WTC11 (cell line): ENCODE data around the gene HIF3A. TPM values are rescaled to one million over a fixed set of nuclear protein-coding genes. Genes with fewer than 3 reads are reported as not detected.

ENCODE experiments used
- ATF1 ChIP-seq: sonication (generic); formaldehyde crosslinking; IDR thresholded peaks from 2 replicates; pipeline ENCODE4 v1.8.1; 2023; ENCODE audit warnings: mild to moderate bottlenecking, moderate library complexity, missing genetic modification reagents
- ATF2 ChIP-seq: sonication (generic); formaldehyde crosslinking; IDR thresholded peaks from 2 replicates; pipeline ENCODE4 v1.8.1; 2022; ENCODE audit warnings: low read depth, missing genetic modification reagents, borderline replicate concordance
- CDX4 ChIP-seq: fragments of 250-450 bp; sonication (Bioruptor Pico); IDR thresholded peaks from 2 replicates; pipeline ENCODE4 v1.9.0; 2021; ENCODE audit warnings: moderate library complexity, mild to moderate bottlenecking, inconsistent platforms, borderline replicate concordance
- CREB1 ChIP-seq: sonication (generic); formaldehyde crosslinking; IDR thresholded peaks from 2 replicates; pipeline ENCODE4 v1.8.0; 2023; ENCODE audit warnings: mild to moderate bottlenecking, missing genetic modification reagents
- ESRRA ChIP-seq: sonication (generic); formaldehyde crosslinking; IDR thresholded peaks from 2 replicates; pipeline ENCODE4 v1.8.1; 2022; ENCODE audit warnings: mild to moderate bottlenecking, missing genetic modification reagents, borderline replicate concordance
- FOXJ3 ChIP-seq: sonication (generic); formaldehyde crosslinking; IDR thresholded peaks from 2 replicates; pipeline ENCODE4 v1.9.0; 2021; ENCODE audit warnings: missing genetic modification reagents, mild to moderate bottlenecking, borderline replicate concordance
- FOXP1 ChIP-seq: sonication (generic); formaldehyde crosslinking; IDR thresholded peaks from 2 replicates; pipeline ENCODE4 v1.8.0; 2022; ENCODE audit warnings: missing genetic modification reagents, mild to moderate bottlenecking, moderate library complexity, borderline replicate concordance
- GABPB1 ChIP-seq: sonication (generic); formaldehyde crosslinking; IDR thresholded peaks from 2 replicates; pipeline ENCODE4 v1.8.1; 2023; ENCODE audit warnings: mild to moderate bottlenecking, missing genetic modification reagents
- GRHL2 ChIP-seq: fragments of 250-450 bp; sonication (Bioruptor Pico); IDR thresholded peaks from 2 replicates; pipeline ENCODE4 v1.8.0; 2022; ENCODE audit warnings: mild to moderate bottlenecking, moderate library complexity; ENCODE audit not compliant: insufficient replicate concordance, severe bottlenecking
- IRF2 ChIP-seq: sonication (generic); formaldehyde crosslinking; IDR thresholded peaks from 2 replicates; pipeline ENCODE4 v1.8.0; 2022; ENCODE audit warnings: low read depth, missing genetic modification reagents, borderline replicate concordance
- MAX ChIP-seq: sonication (generic); formaldehyde crosslinking; IDR thresholded peaks from 2 replicates; pipeline ENCODE4 v1.8.0; 2022; ENCODE audit warnings: mild to moderate bottlenecking, missing genetic modification reagents
- NR2C2 ChIP-seq: sonication (generic); formaldehyde crosslinking; IDR thresholded peaks from 2 replicates; pipeline ENCODE4 v1.8.0; 2022; ENCODE audit warnings: mild to moderate bottlenecking, missing genetic modification reagents
- PREB ChIP-seq: sonication (generic); formaldehyde crosslinking; IDR thresholded peaks from 2 replicates; pipeline ENCODE4 v1.8.1; 2022; ENCODE audit warnings: mild to moderate bottlenecking, missing genetic modification reagents, moderate library complexity, borderline replicate concordance
- SMAD3 ChIP-seq: sonication (generic); formaldehyde crosslinking; IDR thresholded peaks from 2 replicates; pipeline ENCODE4 v1.8.0; 2022; ENCODE audit warnings: missing genetic modification reagents, mild to moderate bottlenecking, borderline replicate concordance
- SMAD4 ChIP-seq: sonication (generic); formaldehyde crosslinking; IDR thresholded peaks from 2 replicates; pipeline ENCODE4 v1.8.0; 2022; ENCODE audit warnings: mild to moderate bottlenecking, missing genetic modification reagents
- SOX15 ChIP-seq: fragments of 250-450 bp; sonication (Bioruptor Pico); IDR thresholded peaks from 2 replicates; pipeline ENCODE4 v1.9.0; 2021; ENCODE audit warnings: mild to moderate bottlenecking
- TCF7 ChIP-seq: sonication (generic); formaldehyde crosslinking; IDR thresholded peaks from 2 replicates; pipeline ENCODE4 v1.8.0; 2022; ENCODE audit warnings: mild to moderate bottlenecking, low read depth, missing genetic modification reagents, moderate library complexity
- ZBTB21 ChIP-seq: sonication (generic); formaldehyde crosslinking; IDR thresholded peaks from 2 replicates; pipeline ENCODE4 v1.8.1; 2023; ENCODE audit warnings: mild to moderate bottlenecking, missing genetic modification reagents, borderline replicate concordance
- ZNF138 ChIP-seq: sonication (generic); formaldehyde crosslinking; conservative IDR thresholded peaks from 2 replicates; pipeline ENCODE4 v1.8.1; 2022; ENCODE audit warnings: mild to moderate bottlenecking, moderate library complexity, missing genetic modification reagents
- ZNF232 ChIP-seq: sonication (generic); formaldehyde crosslinking; IDR thresholded peaks from 2 replicates; pipeline ENCODE4 v1.8.0; 2022; ENCODE audit warnings: mild to moderate bottlenecking, missing genetic modification reagents
- total RNA-seq: library from RNA; stranded (reverse); gene quantifications from 3 replicates; pipeline ENCODE4 v1.2.3, GENCODE V29; 2021
- TF ChIP-seq, protein P1 (sequence below): sonication (generic); formaldehyde crosslinking; IDR thresholded peaks from 2 replicates; pipeline ENCODE4 v1.8.0; 2022; ENCODE audit warnings: mild to moderate bottlenecking, missing genetic modification reagents
- TF ChIP-seq, protein P2 (sequence below): fragments of 200-600 bp; IDR thresholded peaks from 2 replicates; pipeline ENCODE4 v1.8.0; 2022; ENCODE audit warnings: antibody characterized with exemption
- TF ChIP-seq, protein P3 (sequence below): sonication (generic); formaldehyde crosslinking; IDR thresholded peaks from 2 replicates; pipeline ENCODE4 v1.8.1; 2023; ENCODE audit warnings: mild to moderate bottlenecking, missing genetic modification reagents, moderate library complexity
- TF ChIP-seq, protein P4 (sequence below): sonication (generic); formaldehyde crosslinking; IDR thresholded peaks from 2 replicates; pipeline ENCODE4 v1.8.0; 2023; ENCODE audit warnings: missing genetic modification reagents, mild to moderate bottlenecking, borderline replicate concordance

The HIF3A gene
- total RNA-seq, 1 experiment from 2014 or later, result 31.8 TPM

DNA sequence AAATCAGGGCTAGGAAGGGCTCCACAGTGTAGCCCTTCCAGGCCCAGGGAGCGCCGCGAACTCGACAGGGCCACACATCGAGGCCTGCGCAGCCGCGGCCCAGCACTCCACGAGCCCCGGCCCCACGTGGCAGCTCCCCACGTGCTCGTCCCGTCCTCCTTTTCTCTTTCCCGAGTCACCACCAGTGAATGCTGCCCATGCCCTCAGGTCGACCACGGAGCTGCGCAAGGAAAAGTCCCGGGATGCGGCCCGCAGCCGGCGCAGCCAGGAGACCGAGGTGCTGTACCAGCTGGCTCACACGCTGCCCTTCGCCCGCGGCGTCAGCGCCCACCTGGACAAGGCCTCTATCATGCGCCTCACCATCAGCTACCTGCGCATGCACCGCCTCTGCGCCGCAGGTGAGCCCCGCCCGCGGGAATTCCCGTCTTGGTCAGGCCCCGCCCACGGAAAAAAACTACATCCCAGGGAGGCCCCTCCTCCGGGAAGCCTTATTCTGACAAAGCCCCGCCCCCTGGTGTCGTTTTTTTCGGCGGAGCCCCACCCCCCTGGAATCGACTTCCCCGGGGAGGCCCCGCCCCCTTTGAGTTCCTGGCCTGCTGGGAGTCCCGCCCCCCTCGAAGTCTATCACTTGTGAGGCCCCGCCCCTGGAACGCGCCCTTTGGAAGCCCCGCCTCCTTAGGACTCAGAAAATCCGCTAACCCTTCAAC is 7.0 kb downstream of the HIF3A start (continued):
- TF ChIP-seq GABPB1 (CRISPR knock-in tag) (no peak), SMAD3 (CRISPR knock-in tag) (peak; percentile 63; the same call in 1 of the 2 replicates), ZNF138 (CRISPR knock-in tag) (peak; percentile 87; the same call in 1 of the 2 replicates), CDX4 (CRISPR knock-in tag) (no peak), CREB1 (CRISPR knock-in tag) (peak; percentile 77; the same call in 1 of the 2 replicates), PREB (CRISPR knock-in tag) (no peak), ATF2 (CRISPR knock-in tag) (no peak), FOXP1 (CRISPR knock-in tag) (peak; percentile 96), TCF7 (no peak), MAX (CRISPR knock-in tag) (peak; percentile 99), ZBTB21 (CRISPR knock-in tag) (no peak; the same call in 1 of the 2 replicates), ESRRA (CRISPR knock-in tag) (0 out of 2 replicates have a peak, but pooled peaks have one; percentile 71), SMAD4 (CRISPR knock-in tag) (peak; percentile 91), ZNF232 (CRISPR knock-in tag) (peak; percentile 89), SOX15 (CRISPR knock-in tag) (no peak), FOXJ3 (CRISPR knock-in tag) (no peak), ATF1 (CRISPR knock-in tag) (no peak), GRHL2 (CRISPR knock-in tag) (no peak), NR2C2 (CRISPR knock-in tag) (peak; percentile 65), IRF2 (CRISPR knock-in tag) (no peak)
- TF ChIP-seq, protein P1, sequence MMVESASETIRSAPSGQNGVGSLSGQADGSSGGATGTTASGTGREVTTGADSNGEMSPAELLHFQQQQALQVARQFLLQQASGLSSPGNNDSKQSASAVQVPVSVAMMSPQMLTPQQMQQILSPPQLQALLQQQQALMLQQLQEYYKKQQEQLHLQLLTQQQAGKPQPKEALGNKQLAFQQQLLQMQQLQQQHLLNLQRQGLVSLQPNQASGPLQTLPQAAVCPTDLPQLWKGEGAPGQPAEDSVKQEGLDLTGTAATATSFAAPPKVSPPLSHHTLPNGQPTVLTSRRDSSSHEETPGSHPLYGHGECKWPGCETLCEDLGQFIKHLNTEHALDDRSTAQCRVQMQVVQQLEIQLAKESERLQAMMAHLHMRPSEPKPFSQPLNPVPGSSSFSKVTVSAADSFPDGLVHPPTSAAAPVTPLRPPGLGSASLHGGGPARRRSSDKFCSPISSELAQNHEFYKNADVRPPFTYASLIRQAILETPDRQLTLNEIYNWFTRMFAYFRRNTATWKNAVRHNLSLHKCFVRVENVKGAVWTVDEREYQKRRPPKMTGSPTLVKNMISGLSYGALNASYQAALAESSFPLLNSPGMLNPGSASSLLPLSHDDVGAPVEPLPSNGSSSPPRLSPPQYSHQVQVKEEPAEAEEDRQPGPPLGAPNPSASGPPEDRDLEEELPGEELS (CRISPR knock-in tag), result peak; percentile 91
- TF ChIP-seq, protein P2, sequence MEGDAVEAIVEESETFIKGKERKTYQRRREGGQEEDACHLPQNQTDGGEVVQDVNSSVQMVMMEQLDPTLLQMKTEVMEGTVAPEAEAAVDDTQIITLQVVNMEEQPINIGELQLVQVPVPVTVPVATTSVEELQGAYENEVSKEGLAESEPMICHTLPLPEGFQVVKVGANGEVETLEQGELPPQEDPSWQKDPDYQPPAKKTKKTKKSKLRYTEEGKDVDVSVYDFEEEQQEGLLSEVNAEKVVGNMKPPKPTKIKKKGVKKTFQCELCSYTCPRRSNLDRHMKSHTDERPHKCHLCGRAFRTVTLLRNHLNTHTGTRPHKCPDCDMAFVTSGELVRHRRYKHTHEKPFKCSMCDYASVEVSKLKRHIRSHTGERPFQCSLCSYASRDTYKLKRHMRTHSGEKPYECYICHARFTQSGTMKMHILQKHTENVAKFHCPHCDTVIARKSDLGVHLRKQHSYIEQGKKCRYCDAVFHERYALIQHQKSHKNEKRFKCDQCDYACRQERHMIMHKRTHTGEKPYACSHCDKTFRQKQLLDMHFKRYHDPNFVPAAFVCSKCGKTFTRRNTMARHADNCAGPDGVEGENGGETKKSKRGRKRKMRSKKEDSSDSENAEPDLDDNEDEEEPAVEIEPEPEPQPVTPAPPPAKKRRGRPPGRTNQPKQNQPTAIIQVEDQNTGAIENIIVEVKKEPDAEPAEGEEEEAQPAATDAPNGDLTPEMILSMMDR, result no peak
- TF ChIP-seq, protein P3, sequence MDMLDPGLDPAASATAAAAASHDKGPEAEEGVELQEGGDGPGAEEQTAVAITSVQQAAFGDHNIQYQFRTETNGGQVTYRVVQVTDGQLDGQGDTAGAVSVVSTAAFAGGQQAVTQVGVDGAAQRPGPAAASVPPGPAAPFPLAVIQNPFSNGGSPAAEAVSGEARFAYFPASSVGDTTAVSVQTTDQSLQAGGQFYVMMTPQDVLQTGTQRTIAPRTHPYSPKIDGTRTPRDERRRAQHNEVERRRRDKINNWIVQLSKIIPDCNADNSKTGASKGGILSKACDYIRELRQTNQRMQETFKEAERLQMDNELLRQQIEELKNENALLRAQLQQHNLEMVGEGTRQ (CRISPR knock-in tag), result peak; percentile 69
- TF ChIP-seq, protein P4, sequence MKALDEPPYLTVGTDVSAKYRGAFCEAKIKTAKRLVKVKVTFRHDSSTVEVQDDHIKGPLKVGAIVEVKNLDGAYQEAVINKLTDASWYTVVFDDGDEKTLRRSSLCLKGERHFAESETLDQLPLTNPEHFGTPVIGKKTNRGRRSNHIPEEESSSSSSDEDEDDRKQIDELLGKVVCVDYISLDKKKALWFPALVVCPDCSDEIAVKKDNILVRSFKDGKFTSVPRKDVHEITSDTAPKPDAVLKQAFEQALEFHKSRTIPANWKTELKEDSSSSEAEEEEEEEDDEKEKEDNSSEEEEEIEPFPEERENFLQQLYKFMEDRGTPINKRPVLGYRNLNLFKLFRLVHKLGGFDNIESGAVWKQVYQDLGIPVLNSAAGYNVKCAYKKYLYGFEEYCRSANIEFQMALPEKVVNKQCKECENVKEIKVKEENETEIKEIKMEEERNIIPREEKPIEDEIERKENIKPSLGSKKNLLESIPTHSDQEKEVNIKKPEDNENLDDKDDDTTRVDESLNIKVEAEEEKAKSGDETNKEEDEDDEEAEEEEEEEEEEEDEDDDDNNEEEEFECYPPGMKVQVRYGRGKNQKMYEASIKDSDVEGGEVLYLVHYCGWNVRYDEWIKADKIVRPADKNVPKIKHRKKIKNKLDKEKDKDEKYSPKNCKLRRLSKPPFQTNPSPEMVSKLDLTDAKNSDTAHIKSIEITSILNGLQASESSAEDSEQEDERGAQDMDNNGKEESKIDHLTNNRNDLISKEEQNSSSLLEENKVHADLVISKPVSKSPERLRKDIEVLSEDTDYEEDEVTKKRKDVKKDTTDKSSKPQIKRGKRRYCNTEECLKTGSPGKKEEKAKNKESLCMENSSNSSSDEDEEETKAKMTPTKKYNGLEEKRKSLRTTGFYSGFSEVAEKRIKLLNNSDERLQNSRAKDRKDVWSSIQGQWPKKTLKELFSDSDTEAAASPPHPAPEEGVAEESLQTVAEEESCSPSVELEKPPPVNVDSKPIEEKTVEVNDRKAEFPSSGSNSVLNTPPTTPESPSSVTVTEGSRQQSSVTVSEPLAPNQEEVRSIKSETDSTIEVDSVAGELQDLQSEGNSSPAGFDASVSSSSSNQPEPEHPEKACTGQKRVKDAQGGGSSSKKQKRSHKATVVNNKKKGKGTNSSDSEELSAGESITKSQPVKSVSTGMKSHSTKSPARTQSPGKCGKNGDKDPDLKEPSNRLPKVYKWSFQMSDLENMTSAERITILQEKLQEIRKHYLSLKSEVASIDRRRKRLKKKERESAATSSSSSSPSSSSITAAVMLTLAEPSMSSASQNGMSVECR (CRISPR knock-in tag), result peak; percentile 97
